ENCODE results near the gene DLEU7. TPM values are rescaled to one million over a fixed set of nuclear protein-coding genes. Genes with fewer than 3 reads are reported as not detected.

Gene DLEU7
- total RNA-seq, 1 experiment from 2014 or later: not detected

Other genes with a start within 250 kb of the DLEU7 start
- 40.9 and 54.3 TPM in 2 replicates for gene RNASEH2B, start 66.1 kb upstream of the DLEU7 start, total RNA-seq (2014; rRNA removed; shearing (Covaris generic))